Naive thymus-derived CD4-positive, alpha-beta T cell (primary cell): ENCODE results near the gene GARIN6. TPM values are rescaled to one million over a fixed set of nuclear protein-coding genes. Genes with fewer than 3 reads are reported as not detected.
"Not testable (repeated sequence)": the region's sequence is repeated elsewhere in the genome, so short reads cannot be mapped to it uniquely, and the experiment has no call there.

Source experiments
- ATAC-seq: fragments of 150-1000 bp; cut with Tn5 transposase; 2 replicates; pipeline ENCODE4 v1.10.0; 2021; ENCODE audit warnings: mild to moderate bottlenecking, moderate library complexity
- CTCF ChIA-PET: fragments of 350-600 bp; sonication (Branson Sonifier 250); formaldehyde crosslinking; loops from one replicate; lab custom pipeline; 2021; ENCODE audit warnings: antibody characterized with exemption; lab: Charles Lee
- POLR2A ChIA-PET: fragments of 350-600 bp; sonication (Branson Sonifier 250); formaldehyde crosslinking; loops from one replicate; lab custom pipeline; 2021; ENCODE audit warnings: antibody characterized with exemption, inconsistent platforms; lab: Charles Lee
- DNase-seq, 9 donors: peaks; one replicate each; pipeline versions ENCODE4 v3.0.0 to v3.0.0-alpha.2; 2020 to 2022; ENCODE audit warnings: mixed read lengths in 1 of 9
- H3K27ac ChIP-seq: one replicate; pipeline ENCODE4 v1.7.0; 2013; ENCODE audit warnings: mild to moderate bottlenecking, low read depth, low read length, moderate library complexity
- H3K27me3 ChIP-seq, 2 donors: one replicate each; pipeline ENCODE4 v1.7.0; 2013; ENCODE audit warnings: low read length in 2 of 2, mild to moderate bottlenecking in 2 of 2, moderate library complexity in 2 of 2; ENCODE audit not compliant: control insufficient read depth in 2 of 2, insufficient read depth in 2 of 2
- H3K36me3 ChIP-seq, 3 experiments: 1 replicate in 2 of 3; 2 replicates in 1 of 3; pipeline ENCODE4 v1.7.0; 2013; ENCODE audit warnings: low read length in 3 of 3, mild to moderate bottlenecking in 3 of 3, moderate library complexity in 1 of 3; ENCODE audit not compliant: insufficient read depth in 3 of 3, control insufficient read depth in 2 of 3
- H3K4me1 ChIP-seq, 2 donors: one replicate each; pipeline ENCODE4 v1.7.0; 2013; ENCODE audit warnings: low read length in 2 of 2, mild to moderate bottlenecking in 2 of 2, moderate library complexity in 1 of 2; ENCODE audit not compliant: control insufficient read depth in 2 of 2, insufficient read depth in 2 of 2
- H3K4me3 ChIP-seq: 2 replicates; pipeline ENCODE4 v1.7.0; 2013; ENCODE audit warnings: mild to moderate bottlenecking, low read length
- H3K9me3 ChIP-seq, 3 experiments: 1 replicate in 2 of 3; 2 replicates in 1 of 3; pipeline ENCODE4 v1.7.0; 2013; ENCODE audit warnings: low read length in 3 of 3; ENCODE audit not compliant: control insufficient read depth in 2 of 3
- H3K27ac Mint-ChIP-seq, 9 donors: one replicate each; pipeline ENCODE4 v1.8.0; 2020 to 2022; ENCODE audit warnings: mixed read lengths in 9 of 9, mild to moderate bottlenecking in 8 of 9, moderate library complexity in 5 of 9, inconsistent platforms in 2 of 9
- H3K27me3 Mint-ChIP-seq, 5 donors: one replicate each; pipeline ENCODE4 v1.8.0; 2021 to 2022; ENCODE audit warnings: mixed read lengths in 5 of 5, mild to moderate bottlenecking in 1 of 5
- H3K36me3 Mint-ChIP-seq, 5 donors: one replicate each; pipeline ENCODE4 v1.8.0; 2020 to 2022; ENCODE audit warnings: mixed read lengths in 5 of 5, mild to moderate bottlenecking in 3 of 5, inconsistent platforms in 1 of 5
- H3K4me1 Mint-ChIP-seq, 7 donors: one replicate each; pipeline ENCODE4 v1.8.0; 2020 to 2022; ENCODE audit warnings: mixed read lengths in 7 of 7, mild to moderate bottlenecking in 3 of 7, inconsistent platforms in 1 of 7
- H3K4me3 Mint-ChIP-seq, 10 donors: one replicate each; pipeline ENCODE4 v1.8.0; 2020 to 2022; ENCODE audit warnings: mild to moderate bottlenecking in 10 of 10, mixed read lengths in 10 of 10, moderate library complexity in 6 of 10, inconsistent platforms in 2 of 10
- H3K9me3 Mint-ChIP-seq, 11 donors: one replicate each; pipeline ENCODE4 v1.8.0; 2020 to 2022; ENCODE audit warnings: mixed read lengths in 11 of 11, mild to moderate bottlenecking in 4 of 11, inconsistent platforms in 1 of 11, moderate library complexity in 1 of 11
- intact Hi-C, 2 donors: fragments of 100-400 bp; cut with micrococcal nuclease; formaldehyde crosslinking; loops; one replicate each; pipeline ENCODE4 v1.15.1; 2023
- polyA plus RNA-seq, 2 donors: library from polyadenylated mRNA; unstranded; fragments of 300-500 nt; fragmentation: Illumina TruSeq; gene quantifications; one replicate each; pipeline ENCODE4 v1.2.3, GENCODE V29; 2021
- total RNA-seq, 6 experiments: library from RNA in 5 of 6; stranded (reverse) in 5 of 6; gene quantifications; 1 replicate in 5 of 6; 2 replicates in 1 of 6; pipeline ENCODE4 v1.2.3 and lab custom pipeline; 2021 to 2026

Gene GARIN6
- total and polyA plus RNA-seq, 7 experiments from 2014 or later: not detected

DNA sequence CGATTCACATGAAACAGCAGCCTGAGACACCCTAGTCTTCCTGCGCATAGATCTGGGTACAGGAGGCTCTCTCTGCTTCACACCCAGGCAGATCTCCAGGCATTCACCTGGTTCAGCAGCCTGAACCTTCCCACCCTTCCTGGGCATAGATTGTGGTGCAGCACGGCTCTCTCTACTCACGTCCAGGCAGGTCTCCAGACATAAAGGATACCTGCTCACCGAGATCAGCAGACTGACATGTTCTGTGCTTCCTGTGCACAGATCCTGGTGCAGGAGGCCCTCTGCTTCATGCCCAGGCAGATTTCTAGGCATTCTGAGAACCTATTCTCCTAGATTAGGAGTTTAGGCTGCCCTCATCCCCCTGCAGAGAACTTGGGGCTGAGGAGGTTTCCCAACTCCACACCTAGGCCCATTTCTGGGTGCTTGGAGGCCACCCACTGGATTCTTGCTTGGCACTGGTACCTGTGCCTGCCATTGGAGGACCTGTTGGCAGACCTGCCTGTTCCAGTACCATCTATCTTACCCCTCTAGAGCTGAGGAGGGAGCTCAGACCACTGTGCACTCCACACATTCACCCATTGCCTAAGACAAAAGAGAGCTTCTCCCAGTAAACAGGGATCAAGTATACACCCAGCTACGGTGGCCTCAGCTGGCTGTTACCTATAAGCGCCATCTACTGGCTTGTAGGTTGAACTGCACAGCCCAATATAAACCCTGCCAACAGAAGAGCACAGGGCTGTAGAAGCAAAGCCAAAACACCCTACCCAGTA, 28.0 kb upstream of the GARIN6 start:
- H3K4me1 ChIP-seq: no peaks in the 10 kb centered on the region
- H3K9me3 Mint-ChIP-seq: peaks cover 2 to 50% (median 19%) of the 10 kb centered on the region in 11 donors
- peaks cover 0 to 9% (median 0%) of the 10 kb centered on the region in 3 experiments for H3K9me3 ChIP-seq
- H3K27ac Mint-ChIP-seq: no peak overlapping the region
- no peak for ATAC-seq
- ChIA-PET POLR2A (no interaction called here), CTCF (no interaction called here)
- H3K4me3 Mint-ChIP-seq: no peak overlapping the region
- no peaks in the 10 kb centered on the region for H3K27me3 Mint-ChIP-seq
- no peaks in the 10 kb centered on the region for H3K27me3 ChIP-seq
- H3K36me3 Mint-ChIP-seq: no peaks in the 10 kb centered on the region
- H3K27ac ChIP-seq: no peak overlapping the region
- H3K4me3 ChIP-seq: no peak overlapping the region
- no peaks in the 10 kb centered on the region for H3K4me1 Mint-ChIP-seq
- intact Hi-C loops: loop anchor here in 1 of 2 donors (1.0 kb wide), 1 partner anchor 576 kb away; no protein-coding TSS in a partner anchor
- DNase-seq: no peak
- no peaks in the 10 kb centered on the region for H3K36me3 ChIP-seq

DNA sequence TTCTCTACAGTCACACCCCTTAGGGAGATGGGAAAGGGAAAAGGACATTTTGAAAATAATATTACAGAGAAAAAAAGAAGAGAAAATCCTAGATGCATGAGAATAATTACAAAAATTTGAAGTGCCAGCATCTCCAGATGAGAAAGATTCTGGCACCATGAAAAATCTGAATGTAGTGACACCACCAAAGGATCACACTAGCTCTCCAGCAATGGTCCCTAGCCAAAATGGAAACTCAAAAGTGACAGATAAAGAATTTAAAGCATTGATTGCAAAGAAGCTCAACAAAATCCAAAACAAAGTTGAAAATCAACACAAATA, 27.4 kb upstream of the GARIN6 start:
- H3K4me3 Mint-ChIP-seq: no peak overlapping the region
- CTCF ChIA-PET: no interaction called here
- Histone ChIP-seq H3K27ac (no peak overlapping the region), H3K36me3 (no peaks in the 10 kb centered on the region), H3K27me3 (no peaks in the 10 kb centered on the region), H3K9me3 (peaks cover 0 to 9% (median 0%) of the 10 kb centered on the region in 3 experiments), H3K4me3 (no peak overlapping the region), H3K4me1 (no peaks in the 10 kb centered on the region)
- ATAC-seq (no peak), DNase-seq (no peak)
- POLR2A ChIA-PET: no interaction called here
- no peaks in the 10 kb centered on the region for H3K27me3 Mint-ChIP-seq
- H3K27ac Mint-ChIP-seq: no peak overlapping the region
- no peaks in the 10 kb centered on the region for H3K36me3 Mint-ChIP-seq
- H3K4me1 Mint-ChIP-seq: no peaks in the 10 kb centered on the region
- intact Hi-C loops: loop anchor here in 1 of 2 donors (1.0 kb wide), 1 partner anchor 577 kb away; no protein-coding TSS in a partner anchor
- H3K9me3 Mint-ChIP-seq: peaks cover 2 to 45% (median 14%) of the 10 kb centered on the region in 11 donors

GRCh38 chr12:99624591-99624990, 23.0 kb upstream of the GARIN6 start:
- H3K36me3 ChIP-seq, POLR2A ChIA-PET, intact Hi-C loops, H3K27me3 Mint-ChIP-seq, H3K36me3 Mint-ChIP-seq, H3K27me3 ChIP-seq, H3K4me3 ChIP-seq, H3K27ac ChIP-seq, CTCF ChIA-PET, H3K27ac Mint-ChIP-seq, ATAC-seq, H3K4me3 Mint-ChIP-seq, H3K4me1 Mint-ChIP-seq, H3K9me3 ChIP-seq, DNase-seq, H3K4me1 ChIP-seq: not testable (repeated sequence)
- peaks cover 0 to 33% (median 8%) of the 10 kb centered on the region in 11 donors for H3K9me3 Mint-ChIP-seq

DNA sequence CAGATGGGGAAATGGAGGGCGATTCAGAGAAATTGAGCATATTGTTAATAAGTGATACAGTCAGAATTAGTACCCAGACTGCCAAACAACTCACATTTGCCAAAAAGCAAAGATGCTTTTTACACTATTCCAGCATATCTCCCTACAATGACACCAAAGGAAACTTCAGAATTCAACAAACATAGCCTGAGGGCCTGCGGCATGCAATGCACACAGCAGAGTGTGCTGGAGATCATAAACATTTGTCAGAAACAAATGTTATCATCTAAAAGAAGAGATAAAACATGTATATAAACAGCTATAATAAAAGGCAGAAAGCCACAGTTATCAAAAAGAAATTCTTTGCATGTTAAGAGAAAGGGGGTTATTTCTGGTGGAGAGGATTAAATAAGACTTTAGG, 20.1 kb upstream of the GARIN6 start:
- Histone ChIP-seq H3K9me3 (no peaks in the 10 kb centered on the region), H3K4me3 (no peak overlapping the region), H3K36me3 (no peaks in the 10 kb centered on the region), H3K4me1 (no peaks in the 10 kb centered on the region), H3K27ac (no peak overlapping the region), H3K27me3 (no peaks in the 10 kb centered on the region)
- DNase-seq (no peak), ATAC-seq (no peak)
- H3K27ac Mint-ChIP-seq: no peak overlapping the region
- H3K9me3 Mint-ChIP-seq: peaks cover 0 to 12% (median 0%) of the 10 kb centered on the region in 11 donors
- POLR2A ChIA-PET: no interaction called here
- CTCF ChIA-PET: no interaction called here
- no peaks in the 10 kb centered on the region for H3K27me3 Mint-ChIP-seq
- H3K4me1 Mint-ChIP-seq: no peaks in the 10 kb centered on the region
- intact Hi-C loops: no loop called here
- no peak overlapping the region for H3K4me3 Mint-ChIP-seq
- H3K36me3 Mint-ChIP-seq: no peaks in the 10 kb centered on the region

- DNase-seq (no peak), ATAC-seq (no peak)
- Histone ChIP-seq H3K4me3 (no peak overlapping the region), H3K4me1 (no peaks in the 10 kb centered on the region), H3K27ac (no peak overlapping the region), H3K27me3 (no peaks in the 10 kb centered on the region), H3K9me3 (no peaks in the 10 kb centered on the region), H3K36me3 (no peaks in the 10 kb centered on the region)
- peaks cover 0 to 14% (median 0%) of the 10 kb centered on the region in 11 donors for H3K9me3 Mint-ChIP-seq
- H3K4me1 Mint-ChIP-seq: peaks cover 0 to 1% (median 0%) of the 10 kb centered on the region in 7 donors
- CTCF ChIA-PET: no interaction called here
- no peaks in the 10 kb centered on the region for H3K36me3 Mint-ChIP-seq
- intact Hi-C loops: no loop called here
- no peaks in the 10 kb centered on the region for H3K27me3 Mint-ChIP-seq
- no peak overlapping the region for H3K27ac Mint-ChIP-seq
- POLR2A ChIA-PET: no interaction called here
- no peak overlapping the region for H3K4me3 Mint-ChIP-seq
Measured at GRCh38 chr12:99644629-99645028, 2.9 kb upstream of the GARIN6 start.

GRCh38 chr12:99648183-99648582, 630 bp downstream of the GARIN6 start:
- no peaks in the 10 kb centered on the region for H3K36me3 ChIP-seq
- ChIA-PET CTCF (no interaction called here), POLR2A (no interaction called here)
- DNase-seq: no peak
- H3K4me3 ChIP-seq: no peak overlapping the region
- H3K9me3 Mint-ChIP-seq: peaks cover 0 to 8% (median 0%) of the 10 kb centered on the region in 11 donors
- H3K27ac Mint-ChIP-seq: no peak overlapping the region
- intact Hi-C loops: no loop called here
- H3K36me3 Mint-ChIP-seq: no peaks in the 10 kb centered on the region
- H3K4me1 ChIP-seq: no peaks in the 10 kb centered on the region
- no peaks in the 10 kb centered on the region for H3K27me3 Mint-ChIP-seq
- H3K4me1 Mint-ChIP-seq: peaks cover 0 to 1% (median 0%) of the 10 kb centered on the region in 7 donors
- H3K27me3 ChIP-seq: no peaks in the 10 kb centered on the region
- no peak overlapping the region for H3K27ac ChIP-seq
- no peak overlapping the region for H3K4me3 Mint-ChIP-seq
- ATAC-seq: no peak
- H3K9me3 ChIP-seq: no peaks in the 10 kb centered on the region

DNA sequence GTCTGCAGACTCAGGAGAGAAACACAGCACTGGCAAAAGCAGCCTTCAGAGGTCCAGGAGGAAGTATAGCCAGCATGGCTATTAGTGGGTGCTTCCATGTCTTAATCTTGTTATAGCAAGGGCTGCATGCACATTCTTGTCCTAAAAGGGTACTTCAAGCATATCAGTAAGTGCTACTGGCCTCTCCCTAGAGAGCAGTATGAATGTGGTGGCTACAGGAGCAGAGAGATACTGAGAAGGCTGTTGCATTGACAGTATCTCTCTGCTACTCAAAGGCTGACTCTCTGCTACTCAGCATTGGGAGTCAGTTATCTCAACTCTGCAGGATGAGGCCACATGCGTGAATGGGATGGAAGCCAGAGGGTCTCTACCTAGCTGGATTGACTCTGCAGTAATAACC, 2.0 kb downstream of the GARIN6 start:
- Mint-ChIP-seq H3K27me3 (no peaks in the 10 kb centered on the region), H3K36me3 (no peaks in the 10 kb centered on the region), H3K4me1 (no peaks in the 10 kb centered on the region), H3K9me3 (no peaks in the 10 kb centered on the region), H3K27ac (no peak overlapping the region), H3K4me3 (no peak overlapping the region)
- Histone ChIP-seq H3K4me3 (no peak overlapping the region), H3K36me3 (no peaks in the 10 kb centered on the region), H3K27ac (no peak overlapping the region), H3K9me3 (no peaks in the 10 kb centered on the region), H3K27me3 (no peaks in the 10 kb centered on the region), H3K4me1 (no peaks in the 10 kb centered on the region)
- ChIA-PET POLR2A (no interaction called here), CTCF (no interaction called here)
- DNase-seq (no peak), ATAC-seq (no peak)
- intact Hi-C loops: no loop called here
